K562 (cell line): ENCODE results near the gene OBSCN. TPM values are rescaled to one million over a fixed set of nuclear protein-coding genes. Genes with fewer than 3 reads are reported as not detected.

Experiments used
- ATAC-seq: fragments of 200-7000 bp; cut with Tn5 transposase; 3 replicates; pipeline ENCODE4 v1.9.1; 2020; ENCODE audit warnings: moderate library complexity
- BruUV-seq: library from RNA; stranded (reverse); fragments of 400-500 nt; replicated peaks from 2 replicates; lab custom pipeline; 2021; lab: Mats Ljungman, UMichigan
- CTCF ChIA-PET: fragments of 300-600 bp; formaldehyde crosslinking; extraction: SDS; loops from one replicate; lab custom pipeline; 2021; ENCODE audit warnings: low intra/inter-chr PET ratio; lab: Yijun Ruan, JAX
- POLR2A ChIA-PET: fragments of 300-600, 350-650 bp; sonication (Branson Sonifier 250); formaldehyde crosslinking; extraction: SDS; loops from one replicate; lab custom pipeline; 2021; ENCODE audit warnings: antibody characterized with exemption, inconsistent platforms; lab: Yijun Ruan, JAX
- DNase-seq, 4 experiments: peaks; one replicate each; pipeline versions ENCODE4 v3.0.0 to v3.0.0-alpha.2; 2011 to 2018; ENCODE audit warnings: low spot score in 3 of 4, mixed read lengths in 3 of 4; ENCODE audit errors: extremely low read depth in 1 of 4
- FAIRE-seq: peaks from 2 replicates; lab custom pipeline; 2011; peaks lifted over from hg19 to GRCh38; lab: Jason Lieb, UNC
- H2AFZ ChIP-seq: 2 replicates; pipeline ENCODE4 v1.6.0; 2011; ENCODE audit warnings: low read depth, low read length, control low read depth, inconsistent platforms
- H3K27ac ChIP-seq: fragments of 200-600 bp; 3 replicates; pipeline ENCODE4 v1.8.0; 2011; ENCODE audit warnings: low read depth, mild to moderate bottlenecking, control low read depth, inconsistent platforms, low read length, moderate library complexity, mixed read lengths; ENCODE audit errors: extremely low read depth
- H3K27me3 ChIP-seq, 2 experiments: fragments of 300-600 bp in 1 of 2; 2 replicates in 1 of 2; 3 replicates in 1 of 2; pipeline versions ENCODE4 v1.6.0 to v1.8.0; 2011; ENCODE audit warnings: inconsistent platforms in 2 of 2, low read length in 2 of 2, mild to moderate bottlenecking in 1 of 2, mixed read lengths in 1 of 2, moderate library complexity in 1 of 2; ENCODE audit not compliant: control insufficient read depth in 2 of 2, insufficient read depth in 2 of 2
- H3K36me3 ChIP-seq: fragments of 300-600 bp; 3 replicates; pipeline ENCODE4 v1.8.0; 2011; ENCODE audit warnings: mild to moderate bottlenecking, low read length, inconsistent platforms; ENCODE audit not compliant: control insufficient read depth, insufficient read depth
- H3K4me1 ChIP-seq, 2 experiments: fragments of 200-600 bp in 1 of 2; replicated peaks in 1 of 2; 2 replicates in 1 of 2; 3 replicates in 1 of 2; pipeline versions ENCODE4 v1.5.1 to v1.8.0; 2011; ENCODE audit warnings: inconsistent platforms in 2 of 2, low read length in 2 of 2, mild to moderate bottlenecking in 1 of 2, mixed read lengths in 1 of 2, moderate library complexity in 1 of 2; ENCODE audit not compliant: control insufficient read depth in 2 of 2, insufficient read depth in 2 of 2
- H3K4me2 ChIP-seq: 2 replicates; pipeline ENCODE4 v1.6.1; 2011; ENCODE audit warnings: low read length, control low read depth, inconsistent platforms, mixed read lengths; ENCODE audit not compliant: insufficient read depth
- H3K4me3 ChIP-seq: fragments of 200-600 bp; sonication (generic), shearing (Covaris generic); 2 replicates; pipeline ENCODE4 v1.5.1; 2016; ENCODE audit warnings: control low read depth, inconsistent platforms
- H3K79me2 ChIP-seq: fragments of 200-600 bp; 3 replicates; pipeline ENCODE4 v1.8.0; 2011; ENCODE audit warnings: low read length, inconsistent platforms; ENCODE audit not compliant: control insufficient read depth, insufficient read depth
- H3K9ac ChIP-seq, 2 experiments: 2 replicates each; pipeline versions ENCODE4 v1.6.0 to v1.6.1; 2011; ENCODE audit warnings: low read depth in 2 of 2, low read length in 2 of 2, control low read depth in 1 of 2, inconsistent platforms in 1 of 2, mild to moderate bottlenecking in 1 of 2, mixed read lengths in 1 of 2; ENCODE audit not compliant: insufficient read depth in 1 of 2
- H3K9me1 ChIP-seq: one replicate; pipeline ENCODE4 v1.6.0; 2011; ENCODE audit warnings: inconsistent platforms, mild to moderate bottlenecking, low read length, moderate library complexity; ENCODE audit not compliant: control insufficient read depth, insufficient read depth
- H3K9me3 ChIP-seq: replicated peaks from 2 replicates; pipeline ENCODE4 v1.5.1; 2011; ENCODE audit warnings: low read depth, low read length, inconsistent platforms; ENCODE audit not compliant: control insufficient read depth, insufficient read depth
- H4K20me1 ChIP-seq: replicated peaks from 2 replicates; pipeline ENCODE4 v1.6.1; 2011; ENCODE audit warnings: low read length, inconsistent platforms, mixed read lengths; ENCODE audit not compliant: control insufficient read depth, insufficient read depth
- CTCF ChIP-seq, 3 experiments: IDR thresholded peaks in 2 of 3; conservative IDR thresholded peaks in 1 of 3; 2 replicates each; pipeline ENCODE4 v1.5.1; 2011 to 2012; ENCODE audit warnings: low read length in 3 of 3, mild to moderate bottlenecking in 3 of 3, control low read depth in 2 of 3, improper control_type of control experiment in 1 of 3, inconsistent platforms in 1 of 3, low read depth in 1 of 3, mixed read lengths in 1 of 3, moderate library complexity in 1 of 3; ENCODE audit not compliant: insufficient read depth in 2 of 3
- NBN ChIP-seq: fragments of 450-650 bp; IDR thresholded peaks from 2 replicates; pipeline ENCODE4 v1.6.1; 2016; ENCODE audit warnings: low read depth, mild to moderate bottlenecking
- RAD21 ChIP-seq, 2 experiments: fragments of 250-450 bp in 1 of 2; fragments of 450-650 bp in 1 of 2; sonication (Bioruptor Pico) in 1 of 2; formaldehyde crosslinking in 1 of 2; IDR thresholded peaks in 1 of 2; conservative IDR thresholded peaks in 1 of 2; 2 replicates each; pipeline versions ENCODE4 v1.4.0 to v1.8.0; 2020 to 2022; ENCODE audit warnings: mild to moderate bottlenecking in 2 of 2, moderate library complexity in 1 of 2
- SIN3B ChIP-seq: fragments of 450-650 bp; IDR thresholded peaks from 2 replicates; pipeline ENCODE4 v1.6.1; 2017; ENCODE audit warnings: low read depth, mild to moderate bottlenecking, moderate library complexity
- ZBTB33 ChIP-seq: sonication (generic); formaldehyde crosslinking; IDR thresholded peaks from 2 replicates; pipeline ENCODE4 v1.8.1; 2023; ENCODE audit warnings: mild to moderate bottlenecking, missing genetic modification reagents
- ZNF609 ChIP-seq: sonication (generic); formaldehyde crosslinking; IDR thresholded peaks from 2 replicates; pipeline ENCODE4 v1.8.1; 2023; ENCODE audit warnings: missing genetic modification reagents, mild to moderate bottlenecking, borderline replicate concordance
- WGBS: fragments of 100-300 bp; shearing (Covaris generic); methylation state at CpG from one replicate; pipeline ENCODE4 v1.1.6; 2016; ENCODE audit warnings: low coverage, mixed read lengths; ENCODE audit not compliant: insufficient coverage; ENCODE audit errors: missing lambda C conversion rate; 5-methylcytosine and 5-hydroxymethylcytosine counted together
- in situ Hi-C: fragments of 300-500 bp; cut with MboI; formaldehyde crosslinking; loops from 4 replicates; pipeline ENCODE4 v1.15.0; 2018; ENCODE audit warnings: inconsistent platforms, mixed read lengths
- intact Hi-C: fragments of 100-400 bp; cut with micrococcal nuclease; formaldehyde crosslinking; loops from 2 replicates; pipeline ENCODE4 v1.14.2; 2022
- polyA plus RNA-seq, 8 experiments: library from polyadenylated mRNA; depleted of rRNA in 4 of 8; stranded (reverse) in 5 of 8; unstranded in 3 of 8; fragments of >200 nt; fragmentation: Nextera tagmentation in 2 of 8; fragmentation: Illumina TruSeq in 1 of 8; extraction: Ambion mirVana in 2 of 8; extraction: Trizol in 1 of 8; gene quantifications; 2 replicates each; pipeline versions ENCODE4 v1.2.1 to v1.2.3, GENCODE V29; 2011 to 2014; ENCODE audit warnings: inconsistent platforms in 1 of 8, missing spikeins in 1 of 8
- total RNA-seq, 7 experiments: library from RNA; depleted of rRNA in 6 of 7; stranded (reverse); fragments of >200 nt in 6 of 7; fragmentation: Illumina TruSeq in 2 of 7; extraction: Trizol in 2 of 7; gene quantifications; 2 replicates each; pipeline versions ENCODE4 v1.2.1 to v1.2.3, GENCODE V29; 2011 to 2021; ENCODE audit warnings: low replicate concordance in 1 of 7

OBSCN gene
- total and polyA plus RNA-seq, 9 of the 15 experiments (the other 6 are each of a cell fraction or from before 2014, with no cell fraction given) = 0.18 to 19.7 (median 3.6) TPM

- intact Hi-C loops = no loop called here
- H3K27ac ChIP-seq = no peak overlapping the region
- no peak for TF ChIP-seq SIN3B
- TF ChIP-seq CTCF (IDR thresholded peaks at IDR 0.05 in 2 of 3, conservative IDR thresholded peaks at IDR 0.05 in 1 of 3; ENCODE audit: insufficient read depth in 2 of 3, low read depth in 1 of 3, low read length in 3 of 3) = peak in 2 of 3 experiments; percentile 41 to 44; a peak in 1 of 6 replicates
- peak in 1 of 2 experiments; percentile 18; a peak in 1 of 4 replicates for TF ChIP-seq RAD21 (CRISPR knock-in tag; conservative IDR thresholded peaks at IDR 0.05 in 1 of 2, IDR thresholded peaks at IDR 0.05 in 1 of 2)
- no peak for TF ChIP-seq NBN
- TF ChIP-seq ZBTB33 = peak; percentile 83
- TF ChIP-seq ZNF609 (CRISPR knock-in tag) = no peak
- TF ChIP-seq, all 486 proteins: peak for 3
- WGBS = 23% methylated on average over 16 of the region's 16 CpGs
- in situ Hi-C loops = no loop called here
- H3K9me3 ChIP-seq = no peaks in the 10 kb centered on the region
- peaks cover 11 to 27% of the 10 kb centered on the region in 2 experiments; a peak in 4 of 5 replicates for H3K4me1 ChIP-seq
- POLR2A ChIA-PET = interaction anchor here (0.6 to 0.7 kb wide), 2 partner anchors 182 to 1273 kb away, joined by 3 read pairs; no protein-coding TSS in a partner anchor
- H4K20me1 ChIP-seq = no peaks in the 10 kb centered on the region
- H3K9me1 ChIP-seq = peaks cover 4% of the 10 kb centered on the region
- peaks cover 19 to 50% of the 10 kb centered on the region in 2 experiments; a peak in 4 of 5 replicates for H3K27me3 ChIP-seq
- FAIRE-seq = peak; percentile 57
- no peak overlapping the region for H3K4me2 ChIP-seq
- DNase-seq = no peak
- ATAC-seq = peak; percentile 13; the same call in 2 of the 3 replicates
- no peak overlapping the region for H3K4me3 ChIP-seq
- no TSS peak for BruUV-seq
- CTCF ChIA-PET = no interaction called here
- H2AFZ ChIP-seq = 0 out of 2 replicates have a peak overlapping the region, but pooled peaks have one; percentile 2
- H3K36me3 ChIP-seq = no peaks in the 10 kb centered on the region
- H3K9ac ChIP-seq = peak overlapping the region in 1 of 2 experiments; percentile 21; a peak in 1 of 4 replicates
- H3K79me2 ChIP-seq = no peaks in the 10 kb centered on the region
These were observed 84.2 kb downstream of the OBSCN start for GRCh38 chr1:228291906-228292608.
